Activated naive CD8-positive, alpha-beta T cell treated with anti-CD3 and anti-CD28 coated beads, Interleukin-2, amount 10 ng/mL, durations not matched to agents 7 days and 5 days (primary cell): ENCODE measurements around the gene PAFAH1B2. TPM values are rescaled to one million over a fixed set of nuclear protein-coding genes. Genes with fewer than 3 reads are reported as not detected.
"Not testable (repeated sequence)": the region's sequence is repeated elsewhere in the genome, so short reads cannot be mapped to it uniquely, and the experiment has no call there.

Source experiments
- ATAC-seq: fragments of 150-1000 bp; cut with Tn5 transposase; one replicate; pipeline ENCODE4 v1.10.0; 2021; ENCODE audit warnings: low read depth, moderate library complexity
- POLR2A ChIA-PET: fragments of 350-600 bp; sonication (Branson Sonifier 250); formaldehyde crosslinking; loops from one replicate; lab custom pipeline; 2021; ENCODE audit warnings: antibody characterized with exemption; lab: Charles Lee
- DNase-seq: peaks from one replicate; pipeline ENCODE4 v3.0.0; 2021
- H3K27ac Mint-ChIP-seq: one replicate; pipeline ENCODE4 v1.8.0; 2022; ENCODE audit warnings: mild to moderate bottlenecking, mixed read lengths
- H3K27me3 Mint-ChIP-seq: one replicate; pipeline ENCODE4 v1.8.0; 2022; ENCODE audit warnings: mild to moderate bottlenecking, moderate library complexity, mixed read lengths
- H3K36me3 Mint-ChIP-seq: one replicate; pipeline ENCODE4 v1.8.0; 2021; ENCODE audit warnings: mild to moderate bottlenecking, mixed read lengths
- H3K4me1 Mint-ChIP-seq: one replicate; pipeline ENCODE4 v1.8.0; 2021; ENCODE audit warnings: mixed read lengths
- H3K4me3 Mint-ChIP-seq: one replicate; pipeline ENCODE4 v1.8.0; 2022; ENCODE audit warnings: mild to moderate bottlenecking, moderate library complexity, mixed read lengths
- H3K9me3 Mint-ChIP-seq: one replicate; pipeline ENCODE4 v1.8.0; 2021; ENCODE audit warnings: mixed read lengths
- total RNA-seq, 2 experiments: library from RNA; stranded (reverse); gene quantifications; one replicate each; pipeline ENCODE4 v1.2.3, GENCODE V29; 2021

PAFAH1B2 gene
- total RNA-seq, 2 experiments from 2014 or later: 58.5 to 60.4 TPM

GRCh38 chr11:117137223-117138086 lies 6.6 kb upstream of the PAFAH1B2 start:
- H3K4me1 Mint-ChIP-seq, ATAC-seq, H3K4me3 Mint-ChIP-seq, H3K9me3 Mint-ChIP-seq, H3K27ac Mint-ChIP-seq, DNase-seq, H3K36me3 Mint-ChIP-seq, POLR2A ChIA-PET: not testable (repeated sequence)
- H3K27me3 Mint-ChIP-seq: peaks cover 21% of the 10 kb centered on the region

GRCh38 chr11:117143390-117143789 lies 697 bp upstream of the PAFAH1B2 start:
- Mint-ChIP-seq H3K9me3 (no peaks in the 10 kb centered on the region), H3K27me3 (peaks cover 18% of the 10 kb centered on the region), H3K27ac (peak overlapping the region; percentile 92), H3K4me3 (peak overlapping the region; percentile 98), H3K36me3 (peaks cover 19% of the 10 kb centered on the region), H3K4me1 (peaks cover 34% of the 10 kb centered on the region)
- peak; percentile 30 for ATAC-seq
- POLR2A ChIA-PET: interaction anchor here (0.6 to 2.7 kb wide), 11 partner anchors 10 to 371 kb away, joined by 3 to 30 read pairs (median 7); partner anchors contain the start of genes BUD13, PCSK7, SIDT2 and SIK3
- no peak for DNase-seq

GRCh38 chr11:117144477-117145392 lies 648 bp downstream of the PAFAH1B2 start:
- DNase-seq (peak; percentile 41), ATAC-seq (peak; percentile 66)
- H3K27me3 Mint-ChIP-seq: peaks cover 13% of the 10 kb centered on the region
- H3K27ac Mint-ChIP-seq: peak overlapping the region; percentile 95
- H3K36me3 Mint-ChIP-seq: peaks cover 21% of the 10 kb centered on the region
- H3K9me3 Mint-ChIP-seq: no peaks in the 10 kb centered on the region
- H3K4me1 Mint-ChIP-seq: peaks cover 35% of the 10 kb centered on the region
- POLR2A ChIA-PET: interaction anchor here (0.6 to 2.7 kb wide), 21 partner anchors 11 to 373 kb away, joined by 3 to 30 read pairs (median 3); partner anchors contain the start of genes BUD13, CEP164, PCSK7 and SIDT2
- peak overlapping the region; percentile 98 for H3K4me3 Mint-ChIP-seq

GRCh38 chr11:117145393-117145761 lies 1.3 kb downstream of the PAFAH1B2 start:
- DNase-seq: no peak
- Mint-ChIP-seq H3K36me3 (peaks cover 25% of the 10 kb centered on the region), H3K4me3 (peak overlapping the region; percentile 98), H3K4me1 (peaks cover 36% of the 10 kb centered on the region), H3K27me3 (peaks cover 6% of the 10 kb centered on the region), H3K27ac (peak overlapping the region; percentile 95), H3K9me3 (no peaks in the 10 kb centered on the region)
- no peak for ATAC-seq
- POLR2A ChIA-PET: interaction anchor here (0.6 to 2.7 kb wide), 8 partner anchors 27 to 310 kb away, joined by 3 to 30 read pairs (median 10); partner anchors contain the start of genes PCSK7, SIDT2 and SIK3

- Mint-ChIP-seq H3K36me3 (peaks cover 28% of the 10 kb centered on the region), H3K4me3 (peak overlapping the region; percentile 98), H3K9me3 (no peaks in the 10 kb centered on the region), H3K4me1 (peaks cover 38% of the 10 kb centered on the region), H3K27me3 (no peaks in the 10 kb centered on the region), H3K27ac (no peak overlapping the region)
- DNase-seq: no peak
- no peak for ATAC-seq
- POLR2A ChIA-PET: interaction anchor here (0.7 to 0.8 kb wide), 2 partner anchors 14 to 32 kb away, joined by 3 to 4 read pairs; partner anchors contain the start of gene SIDT2
These were observed 2.4 kb downstream of the PAFAH1B2 start for GRCh38 chr11:117146521-117146920.

GRCh38 chr11:117152066-117152465 lies 8.0 kb downstream of the PAFAH1B2 start:
- no peak for DNase-seq
- Mint-ChIP-seq H3K4me3 (no peak overlapping the region), H3K27ac (no peak overlapping the region), H3K4me1 (peaks cover 21% of the 10 kb centered on the region), H3K36me3 (peaks cover 27% of the 10 kb centered on the region), H3K27me3 (no peaks in the 10 kb centered on the region), H3K9me3 (no peaks in the 10 kb centered on the region)
- POLR2A ChIA-PET: no interaction called here
- ATAC-seq: no peak

- Mint-ChIP-seq H3K9me3 (no peaks in the 10 kb centered on the region), H3K27me3 (no peaks in the 10 kb centered on the region), H3K27ac (no peak overlapping the region), H3K36me3 (peaks cover 26% of the 10 kb centered on the region), H3K4me3 (no peak overlapping the region), H3K4me1 (peaks cover 12% of the 10 kb centered on the region)
- POLR2A ChIA-PET: no interaction called here
- no peak for DNase-seq
- ATAC-seq: no peak
These were observed 10.4 kb downstream of the PAFAH1B2 start for GRCh38 chr11:117154468-117154867.

GRCh38 chr11:117157507-117157906 lies 13.4 kb downstream of the PAFAH1B2 start:
- Mint-ChIP-seq H3K27me3 (no peaks in the 10 kb centered on the region), H3K36me3 (peaks cover 19% of the 10 kb centered on the region), H3K4me1 (peaks cover 11% of the 10 kb centered on the region), H3K9me3 (no peaks in the 10 kb centered on the region), H3K4me3 (no peak overlapping the region), H3K27ac (no peak overlapping the region)
- DNase-seq (no peak), ATAC-seq (no peak)
- POLR2A ChIA-PET: interaction anchor here (0.7 to 1.2 kb wide), 2 partner anchors 13 to 23 kb away, joined by 3 to 6 read pairs; no protein-coding TSS in a partner anchor

GRCh38 chr11:117159892-117160291 lies 15.8 kb downstream of the PAFAH1B2 start:
- Mint-ChIP-seq H3K36me3 (peaks cover 16% of the 10 kb centered on the region), H3K4me3 (no peak overlapping the region), H3K4me1 (peaks cover 8% of the 10 kb centered on the region), H3K27me3 (no peaks in the 10 kb centered on the region), H3K27ac (no peak overlapping the region), H3K9me3 (no peaks in the 10 kb centered on the region)
- no peak for DNase-seq
- POLR2A ChIA-PET: interaction anchor here (1.7 kb wide), 1 partner anchor 16 kb away, joined by 5 read pairs; the partner anchor contains the start of gene PAFAH1B2
- ATAC-seq: no peak

- ATAC-seq: no peak
- POLR2A ChIA-PET: interaction anchor here (0.5 to 1.7 kb wide), 2 partner anchors 14 to 17 kb away, joined by 3 to 5 read pairs; partner anchors contain the start of gene PAFAH1B2
- H3K27me3 Mint-ChIP-seq: no peaks in the 10 kb centered on the region
- H3K27ac Mint-ChIP-seq: no peak overlapping the region
- no peaks in the 10 kb centered on the region for H3K9me3 Mint-ChIP-seq
- peaks cover 22% of the 10 kb centered on the region for H3K36me3 Mint-ChIP-seq
- no peak overlapping the region for H3K4me3 Mint-ChIP-seq
- H3K4me1 Mint-ChIP-seq: peaks cover 6% of the 10 kb centered on the region
- DNase-seq: no peak
These were observed 16.7 kb downstream of the PAFAH1B2 start for GRCh38 chr11:117160826-117161225.

- Mint-ChIP-seq H3K4me1 (peaks cover 2% of the 10 kb centered on the region), H3K27ac (no peak overlapping the region), H3K27me3 (no peaks in the 10 kb centered on the region), H3K9me3 (no peaks in the 10 kb centered on the region), H3K36me3 (peaks cover 14% of the 10 kb centered on the region), H3K4me3 (no peak overlapping the region)
- POLR2A ChIA-PET: no interaction called here
- DNase-seq: no peak
- ATAC-seq: no peak
These were observed 22.4 kb downstream of the PAFAH1B2 start for GRCh38 chr11:117166491-117166890.

- ATAC-seq: no peak
- Mint-ChIP-seq H3K4me1 (peaks cover 5% of the 10 kb centered on the region), H3K36me3 (peaks cover 14% of the 10 kb centered on the region), H3K4me3 (no peak overlapping the region), H3K27me3 (no peaks in the 10 kb centered on the region), H3K27ac (no peak overlapping the region), H3K9me3 (no peaks in the 10 kb centered on the region)
- DNase-seq: no peak
- POLR2A ChIA-PET: interaction anchor here (0.6 to 0.8 kb wide), 2 partner anchors 10 to 13 kb away, joined by 3 to 5 read pairs; no protein-coding TSS in a partner anchor
These were observed 25.6 kb downstream of the PAFAH1B2 start for GRCh38 chr11:117169736-117170135.
